Activated CD4-positive, alpha-beta T cell treated with anti-CD3 and anti-CD28 coated beads, Interleukin-2, amount 50 U/mL, for 24 hours (primary cell): ENCODE data around the gene ST3GAL6.

ENCODE experiments used
- DNase-seq, 2 donors: peaks; one replicate each; pipeline ENCODE4 v3.0.0-alpha.2; 2020; ENCODE audit warnings: low read depth in 1 of 2, low spot score in 1 of 2

The ST3GAL6 gene

GRCh38 chr3:98775459-98776139, 12.5 kb downstream of the ST3GAL6 start:
- DNase-seq = no peak

GRCh38 chr3:98776140-98776493, 13.0 kb downstream of the ST3GAL6 start:
- DNase-seq = no peak

GRCh38 chr3:98777286-98777685, 14.1 kb downstream of the ST3GAL6 start:
- no peak for DNase-seq

- no peak for DNase-seq
These were observed 14.7 kb downstream of the ST3GAL6 start for GRCh38 chr3:98777801-98778220.

GRCh38 chr3:98778383-98778782, 15.2 kb downstream of the ST3GAL6 start:
- DNase-seq = no peak

GRCh38 chr3:98778852-98779413, 15.8 kb downstream of the ST3GAL6 start:
- DNase-seq = no peak

- DNase-seq = no peak
These were observed 16.6 kb downstream of the ST3GAL6 start for GRCh38 chr3:98779541-98780335.

GRCh38 chr3:98780343-98780742, 17.2 kb downstream of the ST3GAL6 start:
- DNase-seq = no peak

- DNase-seq = no peak
These were observed 19.8 kb downstream of the ST3GAL6 start for GRCh38 chr3:98782824-98783500.

- no peak for DNase-seq
These were observed 20.9 kb downstream of the ST3GAL6 start for GRCh38 chr3:98784042-98784441.

GRCh38 chr3:98784666-98785600, 21.8 kb downstream of the ST3GAL6 start:
- no peak for DNase-seq

GRCh38 chr3:98786364-98787006, 23.3 kb downstream of the ST3GAL6 start:
- no peak for DNase-seq

GRCh38 chr3:98787181-98787580, 24.0 kb downstream of the ST3GAL6 start:
- DNase-seq = no peak

GRCh38 chr3:98788651-98789050, 25.5 kb downstream of the ST3GAL6 start:
- no peak for DNase-seq

GRCh38 chr3:98791341-98792325, 28.5 kb downstream of the ST3GAL6 start:
- no peak for DNase-seq

GRCh38 chr3:98793971-98794370, 30.8 kb downstream of the ST3GAL6 start:
- DNase-seq = no peak

- no peak for DNase-seq
These were observed 33.2 kb downstream of the ST3GAL6 start for GRCh38 chr3:98796334-98796733.

- no peak for DNase-seq
These were observed 34.8 kb downstream of the ST3GAL6 start for GRCh38 chr3:98797905-98798304.

- DNase-seq = no peak
These were observed 35.7 kb downstream of the ST3GAL6 start for GRCh38 chr3:98798820-98799219.
